IMR-90 (cell line): ENCODE measurements around the gene EXOC4. TPM values are rescaled to one million over a fixed set of nuclear protein-coding genes. Genes with fewer than 3 reads are reported as not detected.

ENCODE experiments used
- ATAC-seq: fragments of 200-7000 bp; cut with Tn5 transposase; 2 replicates; pipeline ENCODE4 v1.9.1; 2020; ENCODE audit warnings: low read depth, mild to moderate bottlenecking, moderate library complexity
- BruUV-seq: library from RNA; stranded (reverse); fragments of 400-500 nt; replicated peaks from 2 replicates; lab custom pipeline; 2021; lab: Mats Ljungman, UMichigan
- CTCF ChIA-PET: fragments of 300-600 bp; formaldehyde crosslinking; extraction: SDS; loops from one replicate; lab custom pipeline; 2021; ENCODE audit warnings: antibody characterized with exemption; lab: Yijun Ruan, JAX
- POLR2A ChIA-PET: fragments of 300-600 bp; sonication (Branson Sonifier 250); formaldehyde crosslinking; loops from one replicate; lab custom pipeline; 2022; ENCODE audit warnings: antibody characterized with exemption; ENCODE audit not compliant: unreplicated experiment; lab: Charles Lee
- DNase-seq: peaks from one replicate; pipeline ENCODE4 v3.0.0; 2013
- H2AFZ ChIP-seq: replicated peaks from 2 replicates; pipeline ENCODE3; 2013; ENCODE audit warnings: low read length, mild to moderate bottlenecking; ENCODE audit not compliant: poor library complexity
- H2AK5ac ChIP-seq: 2 replicates; pipeline ENCODE4 v1.6.1; 2013; ENCODE audit warnings: low read depth, low read length, inconsistent platforms
- H2AK9ac ChIP-seq: replicated peaks from 2 replicates; pipeline ENCODE3; 2013; ENCODE audit warnings: mild to moderate bottlenecking, low read depth, low read length, moderate library complexity; ENCODE audit not compliant: poor library complexity
- H2BK120ac ChIP-seq: 2 replicates; pipeline ENCODE4 v1.6.1; 2013; ENCODE audit warnings: low read depth, low read length, inconsistent platforms
- H2BK15ac ChIP-seq: 3 replicates; pipeline ENCODE4 v1.6.1; 2013; ENCODE audit warnings: low read depth, low read length, inconsistent platforms
- H2BK20ac ChIP-seq: 2 replicates; pipeline ENCODE4 v1.6.1; 2013; ENCODE audit warnings: low read depth, mild to moderate bottlenecking, inconsistent platforms, low read length, moderate library complexity
- H2BK5ac ChIP-seq: 2 replicates; pipeline ENCODE4 v1.6.1; 2013; ENCODE audit warnings: mild to moderate bottlenecking, low read depth, low read length, inconsistent platforms; ENCODE audit not compliant: poor library complexity, severe bottlenecking
- H3K14ac ChIP-seq: replicated peaks from 2 replicates; pipeline ENCODE4 v1.6.1; 2013; ENCODE audit warnings: low read depth, low read length, inconsistent platforms
- H3K18ac ChIP-seq: 2 replicates; pipeline ENCODE4 v1.6.1; 2013; ENCODE audit warnings: low read depth, low read length, control low read depth
- H3K23ac ChIP-seq: 2 replicates; pipeline ENCODE4 v1.6.1; 2013; ENCODE audit warnings: low read depth, low read length, inconsistent platforms
- H3K27ac ChIP-seq: 2 replicates; pipeline ENCODE4 v1.5.1; 2013; ENCODE audit warnings: mild to moderate bottlenecking, control low read depth, low read length; ENCODE audit not compliant: insufficient read depth
- H3K27me3 ChIP-seq: 2 replicates; pipeline ENCODE4 v1.6.1; 2013; ENCODE audit warnings: low read length; ENCODE audit not compliant: control insufficient read depth, insufficient read depth
- H3K36me3 ChIP-seq: 2 replicates; pipeline ENCODE4 v1.6.1; 2013; ENCODE audit warnings: low read length, mixed read lengths; ENCODE audit not compliant: control insufficient read depth, insufficient read depth
- H3K4ac ChIP-seq: 2 replicates; pipeline ENCODE4 v1.6.1; 2013; ENCODE audit warnings: low read depth, low read length, inconsistent platforms
- H3K4me1 ChIP-seq: 2 replicates; pipeline ENCODE4 v1.6.1; 2013; ENCODE audit warnings: low read length, mixed read lengths; ENCODE audit not compliant: control insufficient read depth, insufficient read depth
- H3K4me2 ChIP-seq: 2 replicates; pipeline ENCODE4 v1.6.1; 2013; ENCODE audit warnings: low read depth, mild to moderate bottlenecking, control low read depth, low read length, moderate library complexity
- H3K4me3 ChIP-seq: 2 replicates; pipeline ENCODE4 v1.5.1; 2013; ENCODE audit warnings: low read depth, mild to moderate bottlenecking, control low read depth, low read length, moderate library complexity; ENCODE audit not compliant: insufficient read depth
- H3K56ac ChIP-seq: 2 replicates; pipeline ENCODE4 v1.6.1; 2013; ENCODE audit warnings: low read length, inconsistent platforms; ENCODE audit not compliant: insufficient read depth; ENCODE audit errors: extremely low read depth
- H3K79me1 ChIP-seq, 2 experiments: 2 replicates each; pipeline ENCODE4 v1.6.1; 2013; ENCODE audit warnings: low read length in 2 of 2, inconsistent platforms in 1 of 2, low read depth in 1 of 2
- H3K9ac ChIP-seq: 2 replicates; pipeline ENCODE4 v1.6.1; 2013; ENCODE audit warnings: low read depth, low read length, control low read depth
- H3K9me1 ChIP-seq: 2 replicates; pipeline ENCODE4 v1.6.1; 2013; ENCODE audit warnings: low read length, inconsistent platforms; ENCODE audit not compliant: insufficient read depth
- H3K9me3 ChIP-seq: 2 replicates; pipeline ENCODE4 v1.6.1; 2013; ENCODE audit warnings: low read length; ENCODE audit not compliant: control insufficient read depth, insufficient read depth
- H4K20me1 ChIP-seq: 2 replicates; pipeline ENCODE4 v1.6.1; 2013; ENCODE audit warnings: low read length, inconsistent platforms; ENCODE audit not compliant: insufficient read depth
- H4K5ac ChIP-seq: 2 replicates; pipeline ENCODE4 v1.6.1; 2013; ENCODE audit warnings: mild to moderate bottlenecking, low read depth, low read length, control low read depth
- H4K8ac ChIP-seq, 2 experiments: 2 replicates each; pipeline ENCODE4 v1.6.1; 2013; ENCODE audit warnings: low read depth in 2 of 2, low read length in 2 of 2, control low read depth in 1 of 2, inconsistent platforms in 1 of 2
- H4K91ac ChIP-seq: 2 replicates; pipeline ENCODE4 v1.6.1; 2013; ENCODE audit warnings: low read depth, low read length, inconsistent platforms; ENCODE audit not compliant: insufficient read depth
- CTCF ChIP-seq: conservative IDR thresholded peaks from 2 replicates; pipeline ENCODE4 v1.5.1; 2012; ENCODE audit warnings: mild to moderate bottlenecking, low read depth, low read length, improper control_type of control experiment
- MAFK ChIP-seq: IDR thresholded peaks from 2 replicates; pipeline ENCODE4 v1.6.1; 2012; ENCODE audit warnings: low read depth, low read length, improper control_type of control experiment
- MAZ ChIP-seq: IDR thresholded peaks from 2 replicates; pipeline ENCODE4 v1.6.1; 2012; ENCODE audit warnings: low read depth, mild to moderate bottlenecking, low read length, improper control_type of control experiment, moderate library complexity, borderline replicate concordance
- POLR2A ChIP-seq: IDR thresholded peaks from 2 replicates; pipeline ENCODE4 v1.6.1; 2012; ENCODE audit warnings: mild to moderate bottlenecking, low read depth, low read length
- RAD21 ChIP-seq: IDR thresholded peaks from 2 replicates; pipeline ENCODE4 v1.6.1; 2012; ENCODE audit warnings: low read length, improper control_type of control experiment
- RFX5 ChIP-seq: IDR thresholded peaks from 2 replicates; pipeline ENCODE4 v1.8.0; 2012; ENCODE audit warnings: low read depth, mild to moderate bottlenecking, low read length, moderate library complexity
- SMC3 ChIP-seq: fragments of 150-350 bp; IDR thresholded peaks from 2 replicates; pipeline ENCODE4 v1.6.1; 2016; ENCODE audit warnings: low read depth, mild to moderate bottlenecking, antibody characterized with exemption, low read length, moderate library complexity
- WGBS, 2 experiments: methylation state at CpG; one replicate each; pipeline versions ENCODE4 v1.1.5 to v1.1.7; 2013; ENCODE audit warnings: missing lambda C conversion rate in 2 of 2; ENCODE audit not compliant: insufficient read length in 1 of 2; ENCODE audit errors: extremely low coverage in 2 of 2; 5-methylcytosine and 5-hydroxymethylcytosine counted together
- dilution Hi-C: fragments of 300-500 bp; cut with HindIII; formaldehyde crosslinking; loops from one replicate; pipeline ENCODE4 v1.14.3; 2018; ENCODE audit warnings: low sequenced_read_pairs; ENCODE audit not compliant: unreplicated experiment
- in situ Hi-C: fragments of 300-500 bp; cut with MboI; formaldehyde crosslinking; loops from 3 replicates; pipeline ENCODE4 v1.14.3; 2019; ENCODE audit warnings: low sequenced_read_pairs, inconsistent platforms, mixed read lengths
- intact Hi-C: fragments of 100-400 bp; cut with micrococcal nuclease; formaldehyde crosslinking; loops from 2 replicates; pipeline ENCODE4 v1.10.0; 2022
- polyA plus RNA-seq, 3 experiments: library from polyadenylated mRNA; depleted of rRNA; stranded (reverse); fragments of >200 nt; gene quantifications; 2 replicates each; pipeline ENCODE4 v1.2.3, GENCODE V29; 2012; ENCODE audit warnings: low replicate concordance in 1 of 3
- total RNA-seq: library from RNA; depleted of rRNA; stranded (reverse); fragments of >200 nt; gene quantifications from 2 replicates; pipeline ENCODE4 v1.2.3, GENCODE V29; 2012

The EXOC4 gene
- total and polyA plus RNA-seq, 2 of the 4 experiments (the other 2 are of a cell fraction), result 25.4 to 94.6 TPM

DNA sequence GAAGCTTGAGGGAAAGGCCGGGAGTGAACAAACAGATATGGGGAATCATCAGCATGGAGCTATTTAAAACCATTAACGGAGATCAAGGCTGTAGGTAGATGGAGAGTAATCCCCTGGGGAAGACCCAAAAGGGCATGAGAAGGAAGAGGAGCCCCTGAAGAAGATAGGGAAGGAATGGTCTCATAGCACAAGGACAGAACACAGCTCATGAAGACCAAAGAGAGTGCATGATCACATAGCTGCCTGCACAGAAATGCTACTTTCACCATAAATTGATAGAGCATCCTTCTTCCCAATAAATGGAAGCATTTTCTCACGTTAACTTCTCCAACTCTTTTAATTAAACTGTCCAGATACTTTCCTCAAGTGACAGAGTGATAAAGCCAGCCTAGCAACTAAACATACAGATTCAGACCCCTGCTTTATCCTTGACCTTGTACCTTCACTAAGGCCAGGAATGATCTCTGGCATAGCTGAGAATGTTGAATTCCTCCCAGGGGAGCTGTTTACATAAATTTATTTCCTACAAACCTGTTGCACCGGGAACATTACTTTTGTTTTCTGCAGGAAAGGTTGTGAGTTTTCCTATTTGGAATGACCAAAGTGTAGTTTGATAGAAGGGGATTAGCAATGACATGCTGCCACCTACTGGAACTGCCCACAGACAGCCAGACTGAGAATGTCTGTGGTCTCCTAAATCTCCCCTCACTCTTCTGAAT is 763.5 kb downstream of the EXOC4 start:
- Histone ChIP-seq H2AK5ac (no peak overlapping the region), H3K9me1 (no peaks in the 10 kb centered on the region), H3K4me1 (no peaks in the 10 kb centered on the region), H3K56ac (no peak overlapping the region), H3K9me3 (no peaks in the 10 kb centered on the region), H2AK9ac (no peak overlapping the region), H4K91ac (no peak overlapping the region), H3K27me3 (no peaks in the 10 kb centered on the region), H3K23ac (no peak overlapping the region), H4K5ac (no peak overlapping the region), H2BK120ac (no peak overlapping the region), H4K20me1 (no peaks in the 10 kb centered on the region), H3K4me3 (no peak overlapping the region), H3K36me3 (no peaks in the 10 kb centered on the region), H2AFZ (no peak overlapping the region), H3K14ac (no peak overlapping the region), H3K4me2 (no peak overlapping the region), H3K9ac (no peak overlapping the region), H3K27ac (no peak overlapping the region), H3K18ac (no peak overlapping the region), H3K79me1 (no peaks in the 10 kb centered on the region), H2BK15ac (no peak overlapping the region), H4K8ac (no peak overlapping the region), H3K4ac (no peak overlapping the region), H2BK20ac (no peak overlapping the region), H2BK5ac (no peak overlapping the region)
- CTCF ChIA-PET, result interaction anchor here (0.9 to 1.5 kb wide), 5 partner anchors 8 to 672 kb away, joined by 3 to 4 read pairs (median 3); no protein-coding TSS in a partner anchor
- POLR2A ChIA-PET, result no interaction called here
- peak; percentile 39 for DNase-seq
- peak; percentile 77 for ATAC-seq
- dilution Hi-C loops, result no loop called here
- intact Hi-C loops, result loop anchor here (2.0 to 10.0 kb wide), 6 partner anchors 272 to 1702 kb away; no protein-coding TSS in a partner anchor
- no peak for TF ChIP-seq POLR2A
- peak; percentile 76 for TF ChIP-seq RAD21
- no peak for TF ChIP-seq MAFK
- no peak for TF ChIP-seq MAZ
- TF ChIP-seq RFX5, result no peak
- TF ChIP-seq CTCF, result peak; percentile 67
- peak; percentile 34; the same call in 1 of the 2 replicates for TF ChIP-seq SMC3
- in situ Hi-C loops, result loop anchor here (25.0 kb wide), 1 partner anchor 1304 kb away; no protein-coding TSS in a partner anchor
- WGBS, 2 experiments, result 100% methylated on average over 2 of the region's 4 CpGs; no CpG with 5 or more reads in 1 of the 2 experiments
- no TSS peak for BruUV-seq
